ENCODE data around the gene ADCY7. TPM values are rescaled to one million over a fixed set of nuclear protein-coding genes. Genes with fewer than 3 reads are reported as not detected.

Gene ADCY7
- total RNA-seq, 3 donors from 2014 or later (not counting 1 experiment from before 2014, with no cell fraction given), result 479 to 591 (median 512) TPM

DNA sequence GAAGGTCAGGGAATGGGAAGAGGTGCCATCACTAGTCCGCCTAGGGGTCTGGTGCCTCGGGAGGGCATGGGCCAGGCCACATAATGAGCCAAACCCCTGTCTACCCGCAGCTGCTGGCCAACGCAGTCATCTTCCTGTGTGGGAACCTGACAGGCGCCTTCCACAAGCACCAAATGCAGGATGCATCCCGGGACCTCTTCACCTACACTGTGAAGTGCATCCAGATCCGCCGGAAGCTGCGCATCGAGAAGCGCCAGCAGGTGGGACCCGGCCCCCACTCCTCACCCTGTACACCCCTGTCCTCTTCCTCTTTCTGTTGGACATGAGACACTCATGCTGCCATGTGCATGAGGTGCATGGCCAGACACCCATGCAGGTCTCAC is 26.2 kb downstream of the ADCY7 start:
- no peaks in the 10 kb centered on the region for H3K36me3 Mint-ChIP-seq
- WGBS (ENCODE audit: insufficient coverage), result 93% methylated on average over 12 of the region's 12 CpGs
- Histone ChIP-seq H3K4me3 (ENCODE audit: low read length) (no peak overlapping the region), H3K36me3 (ENCODE audit: control insufficient read depth, insufficient read depth, low read length) (peaks cover 84% of the 10 kb centered on the region), H3K27ac (ENCODE audit: low read length) (no peak overlapping the region), H3K4me1 (ENCODE audit: control insufficient read depth, insufficient read depth, low read length) (peaks cover 47% of the 10 kb centered on the region), H3K27me3 (ENCODE audit: control insufficient read depth, insufficient read depth, low read length) (no peaks in the 10 kb centered on the region), H3K9me3 (ENCODE audit: control insufficient read depth, insufficient read depth, low read length) (no peaks in the 10 kb centered on the region)
- intact Hi-C loops (cut with micrococcal nuclease), result no loop called here
- H3K4me1 Mint-ChIP-seq, result peaks cover 45 to 77% of the 10 kb centered on the region in 2 donors
- DNase-seq (no peak), ATAC-seq (no peak)
- peak overlapping the region; percentile 84 to 89 for H3K27ac Mint-ChIP-seq
- no peak for TF ChIP-seq CTCF (IDR thresholded peaks at IDR 0.05)
- H3K9me3 Mint-ChIP-seq, result no peaks in the 10 kb centered on the region
- H3K27me3 Mint-ChIP-seq (ENCODE audit: low read depth in 2 of 2), result no peaks in the 10 kb centered on the region
- H3K4me3 Mint-ChIP-seq, result peak overlapping the region; percentile 53

GRCh38 chr16:50293041-50293783 is 26.9 kb downstream of the ADCY7 start:
- Histone ChIP-seq H3K9me3 (ENCODE audit: control insufficient read depth, insufficient read depth, low read length) (no peaks in the 10 kb centered on the region), H3K36me3 (ENCODE audit: control insufficient read depth, insufficient read depth, low read length) (peaks cover 84% of the 10 kb centered on the region), H3K27me3 (ENCODE audit: control insufficient read depth, insufficient read depth, low read length) (no peaks in the 10 kb centered on the region), H3K27ac (ENCODE audit: low read length) (no peak overlapping the region), H3K4me3 (ENCODE audit: low read length) (no peak overlapping the region), H3K4me1 (ENCODE audit: control insufficient read depth, insufficient read depth, low read length) (peaks cover 40% of the 10 kb centered on the region)
- H3K4me1 Mint-ChIP-seq, result peaks cover 41 to 74% of the 10 kb centered on the region in 2 donors
- no peaks in the 10 kb centered on the region for H3K9me3 Mint-ChIP-seq
- H3K27ac Mint-ChIP-seq, result peak overlapping the region; percentile 84 to 89
- H3K36me3 Mint-ChIP-seq, result no peaks in the 10 kb centered on the region
- H3K27me3 Mint-ChIP-seq (ENCODE audit: low read depth in 2 of 2), result no peaks in the 10 kb centered on the region
- intact Hi-C loops (cut with micrococcal nuclease), result no loop called here
- no peak for TF ChIP-seq CTCF (IDR thresholded peaks at IDR 0.05)
- WGBS (ENCODE audit: insufficient coverage), result 94% methylated on average over 20 of the region's 20 CpGs
- DNase-seq, result no peak
- H3K4me3 Mint-ChIP-seq, result no peak overlapping the region
- ATAC-seq, result no peak

DNA sequence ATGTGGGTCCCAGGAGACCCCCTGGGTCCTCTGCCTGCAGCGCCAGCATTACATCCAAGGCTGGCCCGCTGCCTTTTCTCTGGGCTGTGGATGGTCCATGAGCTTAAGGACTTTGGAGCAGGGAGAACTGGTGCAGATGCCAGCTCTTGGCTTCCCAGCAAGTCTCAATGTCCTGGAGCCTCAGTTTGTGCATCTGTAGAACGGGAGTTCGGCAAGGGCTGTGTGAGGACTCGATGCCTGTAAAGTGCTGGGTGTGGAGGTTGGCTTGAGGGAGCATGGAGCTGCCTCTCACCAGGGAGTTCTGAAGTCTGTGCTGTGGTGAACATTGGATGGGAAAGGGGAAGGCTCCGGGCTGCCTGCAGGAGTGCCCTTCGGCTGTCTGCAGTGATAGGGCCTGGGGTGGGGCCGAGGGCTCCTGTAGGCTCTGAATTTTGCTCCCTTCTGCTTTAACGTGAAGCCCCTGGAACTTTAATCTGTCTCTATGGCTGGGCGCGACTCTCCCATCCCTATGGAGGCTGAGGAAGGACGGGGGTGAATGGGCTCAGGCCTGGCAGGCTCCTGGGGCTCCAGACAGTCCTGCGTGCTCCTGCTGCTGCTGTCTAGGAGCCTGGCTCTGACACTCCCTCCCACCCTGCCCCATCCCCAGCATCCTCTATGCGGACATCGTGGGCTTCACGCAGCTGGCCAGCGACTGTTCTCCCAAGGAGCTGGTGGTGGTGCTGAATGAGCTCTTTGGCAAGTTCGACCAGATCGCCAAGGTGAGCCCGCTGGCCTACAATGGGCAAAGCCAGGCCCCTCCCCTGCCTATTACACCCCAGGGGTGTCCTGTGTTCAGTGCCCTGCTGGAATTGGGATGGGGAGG is 27.9 kb downstream of the ADCY7 start:
- ATAC-seq (no peak), DNase-seq (no peak)
- no peaks in the 10 kb centered on the region for H3K9me3 Mint-ChIP-seq
- H3K4me3 Mint-ChIP-seq, result no peak overlapping the region
- H3K27me3 ChIP-seq (ENCODE audit: control insufficient read depth, insufficient read depth, low read length), result no peaks in the 10 kb centered on the region
- no peaks in the 10 kb centered on the region for H3K36me3 Mint-ChIP-seq
- peaks cover 85% of the 10 kb centered on the region for H3K36me3 ChIP-seq (ENCODE audit: control insufficient read depth, insufficient read depth, low read length)
- no peaks in the 10 kb centered on the region for H3K9me3 ChIP-seq (ENCODE audit: control insufficient read depth, insufficient read depth, low read length)
- no peak overlapping the region for H3K4me3 ChIP-seq (ENCODE audit: low read length)
- H3K4me1 Mint-ChIP-seq, result peaks cover 35 to 68% of the 10 kb centered on the region in 2 donors
- peak overlapping the region; percentile 74 to 77 for H3K27ac Mint-ChIP-seq
- H3K27ac ChIP-seq (ENCODE audit: low read length), result no peak overlapping the region
- H3K4me1 ChIP-seq (ENCODE audit: control insufficient read depth, insufficient read depth, low read length), result peaks cover 33% of the 10 kb centered on the region
- no peak for TF ChIP-seq CTCF (IDR thresholded peaks at IDR 0.05)
- WGBS (ENCODE audit: insufficient coverage), result 94% methylated on average over 19 of the region's 20 CpGs
- intact Hi-C loops (cut with micrococcal nuclease), result no loop called here
- H3K27me3 Mint-ChIP-seq (ENCODE audit: low read depth in 2 of 2), result no peaks in the 10 kb centered on the region

All from natural killer cell (primary cell).